Stimulated activated CD4-positive, alpha-beta T cell treated with anti-CD3 and anti-CD28 coated beads, Interleukin-15, amount 100 ng/mL, for 24 hours (primary cell): ENCODE measurements around the gene TSNAX.
A peak's percentile ranks its signal among the peaks of the same experiment; 100 is the strongest.

Experiments used
- DNase-seq: peaks from one replicate; pipeline ENCODE4 v3.0.0-alpha.2; 2020

TSNAX gene

DNA sequence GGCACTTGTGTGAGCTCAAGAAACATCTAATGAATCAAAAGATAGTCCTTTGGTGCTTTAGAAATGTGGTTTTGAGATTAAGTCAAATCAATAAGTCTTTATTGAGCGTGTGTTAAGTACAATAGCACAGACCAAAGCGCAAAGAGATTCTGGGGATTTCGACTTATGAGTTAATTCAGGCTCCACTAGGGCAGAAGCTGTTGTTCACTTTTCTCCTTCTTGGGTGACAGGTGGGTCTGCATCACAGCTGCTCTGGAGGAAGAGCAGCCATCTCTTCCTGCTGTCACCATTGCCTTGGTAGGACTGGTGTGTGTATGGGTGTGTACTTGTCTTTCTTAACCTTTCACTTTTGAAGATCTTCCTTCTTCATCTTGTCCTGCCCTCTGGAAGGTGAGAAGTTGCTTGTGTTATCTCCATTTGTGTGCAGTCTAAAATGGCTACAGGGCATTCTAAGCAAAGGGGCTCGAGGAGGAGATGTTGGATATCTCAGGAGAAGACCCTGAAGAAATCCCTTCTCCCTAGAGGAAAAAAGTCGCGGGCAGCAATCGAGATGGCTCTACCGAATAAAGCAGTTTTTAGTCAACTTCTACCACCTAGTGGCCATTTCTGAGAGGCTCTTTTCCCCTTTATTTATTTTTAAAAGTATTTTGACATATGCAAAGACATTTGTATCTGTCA, 75.3 kb downstream of the TSNAX start:
- peak; percentile 39 for DNase-seq

DNA sequence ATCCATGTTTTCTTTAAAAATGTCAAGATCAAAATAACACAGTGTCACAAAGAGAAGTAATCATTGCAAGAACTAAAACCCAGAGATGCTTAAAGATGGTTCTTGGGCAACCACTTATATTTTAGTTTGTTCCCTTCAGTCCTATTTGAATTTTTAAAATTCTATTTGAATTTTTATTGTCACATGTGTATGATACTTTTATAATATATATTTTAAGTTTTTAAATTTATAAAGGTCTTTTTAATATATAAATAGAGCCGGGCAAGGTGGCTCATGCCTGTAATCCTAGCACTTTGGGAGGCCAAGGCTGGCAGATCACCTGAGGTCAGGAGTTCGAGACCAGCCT, 75.8 kb downstream of the TSNAX start:
- no peak for DNase-seq

DNA sequence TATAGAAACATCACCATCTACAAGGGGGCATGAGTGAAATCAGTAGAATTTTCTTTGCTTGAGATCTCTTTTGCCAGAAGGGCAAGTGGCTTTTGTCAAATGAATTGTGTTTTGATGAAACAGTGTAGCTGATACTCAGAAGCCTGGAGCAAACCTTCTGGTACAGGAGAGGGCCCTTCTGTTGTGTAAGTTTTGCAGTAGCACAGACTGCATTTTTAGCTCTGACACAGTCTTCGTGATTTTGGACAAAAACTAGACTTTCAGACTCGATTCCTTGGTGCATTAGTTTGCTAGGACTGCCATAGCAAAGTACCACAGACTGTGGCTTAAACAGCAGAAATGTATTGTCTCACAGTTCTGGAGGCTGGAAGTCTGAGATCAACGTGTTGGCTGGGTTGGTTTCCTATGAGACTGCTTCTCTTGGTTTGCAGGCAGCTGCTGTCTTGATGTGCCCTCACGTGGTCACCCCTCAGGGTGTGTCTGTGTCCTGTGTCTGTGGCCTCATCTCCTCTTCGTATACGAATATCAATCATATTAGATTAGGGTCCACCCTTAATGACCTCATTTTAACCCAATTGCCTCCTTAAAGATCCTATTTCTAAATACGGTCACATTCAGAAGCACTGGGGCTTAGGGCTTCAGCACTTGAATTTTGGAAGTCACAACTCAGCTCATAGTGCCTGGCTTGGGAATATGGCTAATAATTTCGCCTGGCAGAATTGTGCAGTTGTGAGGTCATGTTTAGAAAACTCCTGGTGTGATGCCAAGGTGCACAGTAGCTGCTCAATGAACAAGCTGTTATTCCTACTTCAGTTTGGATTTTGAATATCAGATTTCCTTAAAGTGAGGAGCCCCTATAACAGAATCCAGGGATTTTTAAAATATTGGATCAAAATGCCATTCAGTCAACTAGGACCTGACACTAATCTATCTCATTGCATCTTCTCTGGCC, 77.0 kb downstream of the TSNAX start:
- DNase-seq, result no peak

DNA sequence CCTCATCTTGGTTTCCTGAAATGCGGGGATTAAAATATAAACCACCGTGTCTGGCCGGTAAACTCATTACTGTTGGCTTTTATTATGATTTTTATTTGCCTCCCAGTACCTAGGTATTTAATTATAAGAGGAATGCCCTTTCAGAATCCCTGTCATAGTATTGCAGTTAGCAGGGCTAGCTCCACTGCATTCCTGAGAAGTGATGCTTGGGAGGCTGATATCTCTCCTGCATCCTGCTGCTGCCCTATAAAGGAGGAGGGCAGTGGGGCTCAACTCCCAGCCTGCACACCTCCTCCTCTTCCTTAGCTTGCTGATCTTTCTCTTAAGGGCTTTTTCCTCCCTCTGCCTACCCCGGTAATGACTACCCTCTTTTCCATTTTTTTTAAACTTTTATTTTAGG, 78.2 kb downstream of the TSNAX start:
- no peak for DNase-seq

DNA sequence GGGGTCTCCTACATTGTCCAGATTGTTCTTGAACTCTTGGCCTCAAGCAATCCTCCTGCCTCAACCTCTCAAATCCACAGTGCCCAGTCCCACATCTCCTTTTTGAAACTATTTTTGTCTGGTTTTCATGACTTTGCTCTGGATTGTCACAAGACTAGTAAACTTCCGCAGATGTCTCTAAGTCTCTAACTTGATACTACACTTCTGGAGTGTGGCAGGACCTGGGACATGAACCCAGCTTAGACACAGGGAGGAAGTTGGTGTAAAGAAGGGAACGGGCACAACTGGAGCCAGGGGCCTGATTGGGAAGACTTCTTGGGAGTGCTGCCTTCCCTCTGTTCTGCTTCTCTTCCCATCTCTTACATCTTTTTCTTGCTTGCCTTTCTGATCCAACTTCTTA, 81.9 kb downstream of the TSNAX start:
- DNase-seq, result no peak

DNA sequence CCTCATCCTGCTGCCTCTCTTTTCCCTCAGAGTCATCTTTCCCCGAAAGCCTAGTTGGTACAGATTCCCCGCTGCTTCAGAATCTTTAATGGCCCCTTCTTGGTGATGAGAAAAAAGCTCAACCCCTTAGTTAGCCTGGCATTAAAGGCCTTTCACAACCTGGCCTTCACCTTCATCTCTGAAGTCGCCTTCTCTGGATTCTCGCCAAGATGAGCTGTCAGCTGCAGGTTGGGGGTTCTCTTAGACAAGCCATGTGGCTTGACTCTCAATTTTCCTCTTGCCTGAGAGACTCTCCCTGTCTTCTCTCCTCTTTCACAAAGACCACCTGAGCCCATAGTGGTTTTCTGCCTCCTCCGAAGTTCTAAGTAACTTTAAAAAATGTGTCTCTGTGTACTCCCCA, 82.6 kb downstream of the TSNAX start:
- no peak for DNase-seq

DNA sequence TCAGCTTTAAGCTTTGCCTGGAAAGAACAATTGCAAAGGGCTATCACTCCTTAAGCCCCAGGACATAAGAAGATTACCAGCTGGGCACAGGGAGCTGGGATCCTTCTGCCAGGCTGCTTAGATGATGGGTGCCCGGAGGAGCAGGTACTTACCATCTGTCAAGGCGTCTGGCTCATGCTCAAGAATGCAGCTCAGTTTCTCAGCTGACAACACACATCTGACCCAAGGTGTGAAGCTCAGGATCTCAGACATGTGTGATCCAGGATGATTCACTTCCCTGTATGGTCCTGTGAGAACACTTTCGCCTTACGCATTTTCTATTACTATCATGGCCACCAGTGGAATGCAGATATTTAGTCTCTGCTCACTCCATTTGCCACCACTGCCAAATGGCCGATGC, 83.4 kb downstream of the TSNAX start:
- no peak for DNase-seq

DNA sequence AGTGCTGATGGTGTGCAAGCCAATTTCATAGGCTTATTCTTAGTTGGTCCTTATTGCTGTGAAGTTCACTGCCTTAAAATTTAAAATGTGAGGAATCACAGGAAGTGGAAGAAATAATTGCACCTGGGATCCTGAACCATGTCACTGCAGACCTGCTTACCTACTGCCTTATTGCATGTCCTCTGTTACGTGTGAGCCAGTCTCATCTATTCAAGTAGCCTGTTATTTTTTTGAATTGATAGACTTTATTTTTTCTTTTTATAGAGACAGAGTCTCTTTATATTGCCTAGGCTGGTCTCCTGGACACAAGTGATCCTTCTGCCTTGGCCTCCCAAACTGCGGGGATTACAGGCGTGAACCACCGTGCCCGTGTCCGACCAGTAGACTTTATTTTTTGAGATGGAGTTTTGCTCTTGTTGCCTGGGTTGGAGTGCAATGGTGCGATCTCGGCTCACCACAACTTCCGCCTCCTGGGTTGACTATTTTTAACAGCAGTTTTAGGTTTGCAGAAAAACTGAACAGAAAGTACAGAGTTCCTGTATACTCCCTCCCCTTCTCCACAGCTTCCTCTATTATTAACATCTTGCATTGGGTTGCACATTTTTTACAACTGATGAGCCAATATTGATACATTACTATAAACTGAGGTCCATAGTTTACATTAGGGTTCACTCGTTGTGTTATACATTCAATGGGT, 84.1 kb downstream of the TSNAX start:
- DNase-seq, result peak; percentile 56

DNA sequence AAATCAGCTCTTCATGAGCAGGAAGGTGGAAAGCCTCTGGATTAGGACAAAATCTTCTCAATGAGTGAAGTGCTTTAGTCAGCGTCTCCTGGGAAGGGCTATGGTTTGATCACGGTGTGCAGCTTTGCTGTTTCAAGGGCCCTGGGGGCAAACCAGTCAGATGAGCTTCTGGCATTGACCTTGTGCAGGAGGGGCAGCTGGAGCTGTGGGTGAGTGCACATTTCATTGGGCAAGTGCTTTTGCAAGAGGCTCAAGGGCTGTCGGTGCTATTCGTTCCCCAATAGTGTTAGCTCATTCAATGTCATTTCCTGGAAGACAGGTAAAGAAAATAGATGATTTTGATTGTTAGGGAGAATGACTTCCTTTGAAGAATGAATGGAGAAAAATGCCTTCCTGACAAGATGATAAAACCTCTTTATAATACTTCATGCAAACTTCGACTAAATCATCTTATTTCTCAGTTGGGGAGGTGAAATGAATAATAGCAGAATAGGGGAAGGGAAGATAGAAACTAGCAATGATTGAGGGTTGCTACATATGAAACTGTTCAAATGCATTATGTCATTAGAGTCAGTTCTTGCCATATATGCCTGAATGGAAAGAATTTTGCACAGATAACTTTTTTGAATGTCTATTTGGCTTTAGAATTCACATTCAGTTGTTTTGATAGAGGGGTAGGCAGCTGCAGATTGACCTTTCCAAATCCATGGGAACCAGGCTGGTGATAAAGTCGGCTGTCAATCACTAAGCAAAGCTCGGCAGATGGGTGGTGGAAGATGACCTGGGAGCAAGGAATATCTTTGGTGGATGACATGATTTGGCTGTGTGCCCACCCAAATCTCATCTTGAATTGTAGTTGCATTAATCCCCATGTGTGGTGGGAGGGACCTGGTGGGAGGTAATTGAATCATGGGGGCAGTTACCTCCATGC, 85.2 kb downstream of the TSNAX start:
- no peak for DNase-seq
